OCI-LY3 (cell line): ENCODE data around the gene MARCHF9.

Experiments used
- H2AFZ ChIP-seq: fragments of 200-600, 300-600 bp; shearing (Covaris generic); 2 replicates; pipeline ENCODE4 v1.6.0; 2014; ENCODE audit warnings: antibody characterized with exemption, low read depth, low read length
- H3K27ac ChIP-seq: fragments of 200-600, 300-600 bp; sonication (generic); 2 replicates; pipeline ENCODE4 v1.5.1; 2014; ENCODE audit warnings: mild to moderate bottlenecking, low read length, moderate library complexity, mixed read lengths
- H3K27me3 ChIP-seq: fragments of 200-600, 300-600 bp; sonication (generic); 2 replicates; pipeline ENCODE4 v1.6.1; 2014; ENCODE audit warnings: low read depth, low read length, mixed read lengths
- H3K36me3 ChIP-seq: fragments of 200-600, 300-600 bp; sonication (generic); replicated peaks from 2 replicates; pipeline ENCODE3; 2014; ENCODE audit warnings: low read depth, low read length, mixed read lengths
- H3K4me1 ChIP-seq: fragments of 300-600, 200-600 bp; sonication (generic); 2 replicates; pipeline ENCODE4 v1.6.1; 2014; ENCODE audit warnings: low read length, mixed read lengths
- H3K4me2 ChIP-seq: fragments of 200-600, 300-600 bp; sonication (generic); 2 replicates; pipeline ENCODE4 v1.6.1; 2014; ENCODE audit warnings: low read length, mixed read lengths
- H3K4me3 ChIP-seq: fragments of 300-600, 200-600 bp; sonication (generic); 2 replicates; pipeline ENCODE4 v1.5.1; 2014; ENCODE audit warnings: antibody characterized with exemption, mild to moderate bottlenecking, low read length, moderate library complexity
- H3K79me2 ChIP-seq: fragments of 300-600, 200-600 bp; shearing (Covaris generic); 2 replicates; pipeline ENCODE4 v1.6.1; 2014; ENCODE audit warnings: mild to moderate bottlenecking, low read length, mixed read lengths
- H3K9ac ChIP-seq: fragments of 300-600, 200-600 bp; shearing (Covaris generic); 2 replicates; pipeline ENCODE4 v1.6.0; 2014; ENCODE audit warnings: mild to moderate bottlenecking, low read length, moderate library complexity
- H3K9me3 ChIP-seq: fragments of 200-600, 300-600 bp; shearing (Covaris generic); 2 replicates; pipeline ENCODE4 v1.6.1; 2014; ENCODE audit warnings: low read length, mixed read lengths; ENCODE audit not compliant: insufficient read depth
- H4K20me1 ChIP-seq: fragments of 200-600, 300-600 bp; sonication (generic); 2 replicates; pipeline ENCODE4 v1.6.1; 2016; ENCODE audit warnings: low read length, mixed read lengths; ENCODE audit not compliant: insufficient read depth
- CTCF ChIP-seq: fragments of 200-600, 300-600 bp; sonication (generic); IDR thresholded peaks from 2 replicates; pipeline ENCODE4 v1.5.1; 2014; ENCODE audit warnings: antibody characterized with exemption, low read length, low read depth
- EZH2phosphoT487 ChIP-seq: fragments of 200-600 bp; shearing (Covaris generic); IDR thresholded peaks from 2 replicates; pipeline ENCODE4 v1.6.1; 2018; ENCODE audit warnings: antibody characterized with exemption, mixed run types, low read depth

The MARCHF9 gene

DNA sequence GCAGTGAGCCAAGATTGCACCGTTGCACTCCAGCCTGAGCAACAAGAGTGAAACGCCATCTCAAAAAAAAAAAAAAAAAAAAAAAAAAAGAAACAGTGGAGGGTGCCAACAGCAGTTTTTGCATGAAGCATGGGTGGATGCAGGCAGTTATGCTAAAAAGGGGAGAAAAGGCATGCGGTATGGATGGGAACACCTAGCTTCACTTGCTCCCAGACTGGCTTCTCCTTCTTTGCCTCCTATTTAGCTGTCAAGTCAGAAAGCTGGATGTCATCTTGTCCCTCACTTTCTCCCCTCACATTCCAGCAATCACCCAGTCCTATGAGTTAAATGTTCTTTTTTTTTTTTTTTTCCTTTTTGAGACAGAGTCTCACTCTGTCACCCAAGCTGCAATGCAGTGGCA is 20.1 kb downstream of the MARCHF9 start:
- H2AFZ ChIP-seq, result no peak overlapping the region
- no peaks in the 10 kb centered on the region for H4K20me1 ChIP-seq
- TF ChIP-seq CTCF, result no peak
- TF ChIP-seq EZH2phosphoT487, result no peak
- H3K4me1 ChIP-seq, result peaks cover 9% of the 10 kb centered on the region
- H3K27ac ChIP-seq, result no peak overlapping the region
- peaks cover 12% of the 10 kb centered on the region for H3K79me2 ChIP-seq
- no peak overlapping the region for H3K4me2 ChIP-seq
- no peak overlapping the region for H3K4me3 ChIP-seq
- H3K9ac ChIP-seq, result no peak overlapping the region
- no peaks in the 10 kb centered on the region for H3K9me3 ChIP-seq
- no peaks in the 10 kb centered on the region for H3K27me3 ChIP-seq
- H3K36me3 ChIP-seq, result peaks cover 6% of the 10 kb centered on the region

- H3K4me3 ChIP-seq, result no peak overlapping the region
- H3K4me1 ChIP-seq, result peaks cover 8% of the 10 kb centered on the region
- H3K4me2 ChIP-seq, result no peak overlapping the region
- TF ChIP-seq EZH2phosphoT487, result no peak
- no peak for TF ChIP-seq CTCF
- H3K27ac ChIP-seq, result no peak overlapping the region
- no peaks in the 10 kb centered on the region for H4K20me1 ChIP-seq
- H3K36me3 ChIP-seq, result peaks cover 4% of the 10 kb centered on the region
- H3K27me3 ChIP-seq, result no peaks in the 10 kb centered on the region
- no peak overlapping the region for H2AFZ ChIP-seq
- no peak overlapping the region for H3K9ac ChIP-seq
- no peaks in the 10 kb centered on the region for H3K9me3 ChIP-seq
- peaks cover 9% of the 10 kb centered on the region for H3K79me2 ChIP-seq
Observed at GRCh38 chr12:57775563-57776246, 20.8 kb downstream of the MARCHF9 start.

DNA sequence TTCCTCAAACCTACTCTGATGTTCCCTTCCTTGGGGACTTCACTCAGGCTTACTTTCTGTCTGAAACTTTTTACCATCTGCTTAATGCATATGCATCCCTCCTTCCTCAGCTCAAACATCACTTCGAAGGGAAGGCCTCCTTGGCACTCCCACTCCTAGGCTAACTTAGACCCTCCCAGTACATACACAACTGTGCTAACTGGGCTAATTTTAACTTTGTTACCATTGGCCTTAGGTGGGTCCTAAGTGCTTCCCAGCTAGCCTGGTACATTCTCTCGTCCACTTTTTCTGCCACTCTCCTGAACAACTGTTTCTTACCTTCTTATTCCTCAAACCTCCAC is 21.3 kb downstream of the MARCHF9 start:
- H3K9ac ChIP-seq, result no peak overlapping the region
- peaks cover 5% of the 10 kb centered on the region; the same call in 1 of the 2 replicates for H3K4me1 ChIP-seq
- peaks cover 4% of the 10 kb centered on the region for H3K79me2 ChIP-seq
- H2AFZ ChIP-seq, result no peak overlapping the region
- peaks cover 3% of the 10 kb centered on the region for H3K36me3 ChIP-seq
- H3K9me3 ChIP-seq, result no peaks in the 10 kb centered on the region
- H4K20me1 ChIP-seq, result no peaks in the 10 kb centered on the region
- H3K4me3 ChIP-seq, result no peak overlapping the region
- no peaks in the 10 kb centered on the region for H3K27me3 ChIP-seq
- TF ChIP-seq CTCF (no peak), EZH2phosphoT487 (no peak)
- H3K27ac ChIP-seq, result no peak overlapping the region
- no peak overlapping the region for H3K4me2 ChIP-seq

GRCh38 chr12:57777367-57777766 is 22.5 kb downstream of the MARCHF9 start:
- Histone ChIP-seq H3K36me3 (peaks cover 3% of the 10 kb centered on the region), H3K27me3 (no peaks in the 10 kb centered on the region), H3K4me1 (peaks cover 13% of the 10 kb centered on the region), H3K79me2 (no peaks in the 10 kb centered on the region), H3K27ac (no peak overlapping the region), H4K20me1 (no peaks in the 10 kb centered on the region), H3K9me3 (no peaks in the 10 kb centered on the region), H3K4me3 (no peak overlapping the region), H3K9ac (no peak overlapping the region), H3K4me2 (no peak overlapping the region), H2AFZ (no peak overlapping the region)
- no peak for TF ChIP-seq EZH2phosphoT487
- TF ChIP-seq CTCF, result no peak
